ENCODE data around the gene PDIA6.
"Not testable (repeated sequence)": the region's sequence is repeated elsewhere in the genome, so short reads cannot be mapped to it uniquely, and the experiment has no call there.

Gene PDIA6

DNA sequence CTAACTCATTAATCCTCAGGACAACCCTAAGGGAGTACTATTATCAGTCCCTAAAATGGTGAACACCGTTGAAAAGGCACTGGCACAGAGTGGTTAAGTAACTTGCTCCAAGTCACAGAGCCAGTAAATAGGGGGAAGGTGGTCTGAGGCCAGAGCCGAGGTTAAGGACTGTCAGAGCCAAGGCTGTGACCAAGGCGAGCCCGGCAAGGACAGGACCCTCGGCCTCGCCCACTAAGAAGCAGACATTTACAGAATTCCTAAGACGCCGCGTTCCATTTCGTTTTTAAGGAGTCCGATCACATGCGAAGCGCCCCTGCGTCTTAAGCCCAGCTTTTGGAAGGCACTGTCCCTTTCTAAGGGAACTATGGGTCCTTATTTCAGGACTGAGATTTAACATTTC, 1.1 kb downstream of the PDIA6 start:
- DNase-seq (ENCODE audit: low read depth in 1 of 2, low spot score in 1 of 2): no peak

GRCh38 chr2:10810202-10811161, 2.1 kb downstream of the PDIA6 start:
- no peak for DNase-seq (ENCODE audit: low read depth in 1 of 2, low spot score in 1 of 2)

DNA sequence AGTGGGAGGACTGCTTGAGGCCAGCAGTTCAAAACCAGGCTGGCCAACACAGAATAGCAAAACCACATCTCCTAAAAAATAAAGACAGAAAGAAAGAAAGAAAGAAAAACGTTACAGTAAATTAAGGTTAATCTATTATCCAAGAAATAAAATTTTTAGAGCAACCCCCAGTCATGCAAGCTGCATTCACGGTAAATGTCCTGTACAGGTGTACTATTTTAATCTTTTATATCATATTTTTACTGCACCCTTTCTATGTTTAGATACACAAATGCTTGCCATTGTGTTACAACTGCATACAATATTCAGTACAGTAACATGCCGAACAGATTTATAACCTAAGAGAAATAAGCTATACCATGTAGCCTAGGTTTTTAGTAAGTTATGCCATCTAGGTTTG, 6.0 kb downstream of the PDIA6 start:
- DNase-seq (ENCODE audit: low read depth in 1 of 2, low spot score in 1 of 2): no peak

DNA sequence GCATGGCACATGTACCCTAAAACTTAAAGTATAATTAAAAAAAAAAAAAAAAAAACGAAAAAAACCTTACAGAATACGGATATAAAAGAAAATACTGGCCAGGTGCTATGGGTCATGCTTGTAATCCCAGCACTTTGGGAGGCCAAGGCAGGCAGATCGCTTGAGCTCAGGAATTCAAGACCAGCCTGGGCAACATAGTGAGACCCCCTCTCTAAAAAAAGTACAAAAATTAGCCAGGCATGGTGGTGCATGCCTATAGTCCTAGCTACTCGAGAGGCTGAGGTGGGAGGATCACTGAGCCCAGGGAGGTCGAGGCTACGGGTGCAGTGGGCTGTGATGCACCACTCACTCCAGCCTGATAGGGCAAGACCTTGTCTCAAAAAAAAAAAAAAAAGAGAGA, 6.6 kb downstream of the PDIA6 start:
- not testable (repeated sequence) for DNase-seq (ENCODE audit: low read depth in 1 of 2, low spot score in 1 of 2)

GRCh38 chr2:10802657-10803056, 9.9 kb downstream of the PDIA6 start:
- DNase-seq (ENCODE audit: low read depth in 1 of 2, low spot score in 1 of 2): no peak

GRCh38 chr2:10800163-10800562, 12.4 kb downstream of the PDIA6 start:
- no peak for DNase-seq (ENCODE audit: low read depth in 1 of 2, low spot score in 1 of 2)

- DNase-seq (ENCODE audit: low read depth in 1 of 2, low spot score in 1 of 2): no peak
Observed at GRCh38 chr2:10798783-10799182, 13.8 kb downstream of the PDIA6 start.

GRCh38 chr2:10796703-10797102, 15.9 kb downstream of the PDIA6 start:
- no peak for DNase-seq (ENCODE audit: low read depth in 1 of 2, low spot score in 1 of 2)

DNA sequence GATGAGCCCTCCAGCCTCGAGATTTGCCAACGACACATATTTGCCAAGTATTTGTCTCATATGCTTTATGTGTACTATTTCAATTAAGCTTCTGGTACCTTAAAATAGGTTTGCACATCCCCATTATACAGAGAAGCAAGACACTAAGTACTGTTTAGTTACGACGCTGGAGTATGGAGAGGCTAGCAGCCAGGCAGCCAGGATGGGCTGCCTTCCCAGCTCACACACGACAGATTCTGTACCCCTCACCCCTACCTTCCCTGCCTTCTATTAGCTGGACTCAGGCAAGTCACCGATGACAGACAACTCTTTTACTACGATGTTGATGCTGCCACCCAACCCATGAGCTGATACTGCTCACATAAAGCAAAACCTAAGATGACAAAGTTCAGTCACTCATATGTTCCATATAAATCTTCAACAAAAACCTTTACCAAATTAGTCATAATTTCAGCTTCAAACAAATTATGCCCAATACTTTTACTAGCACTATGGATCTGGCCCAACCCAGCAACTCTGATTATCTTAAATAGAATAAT, 17.0 kb downstream of the PDIA6 start:
- no peak for DNase-seq (ENCODE audit: low read depth in 1 of 2, low spot score in 1 of 2)

GRCh38 chr2:10794876-10795275, 17.7 kb downstream of the PDIA6 start:
- DNase-seq (ENCODE audit: low read depth in 1 of 2, low spot score in 1 of 2): no peak

DNA sequence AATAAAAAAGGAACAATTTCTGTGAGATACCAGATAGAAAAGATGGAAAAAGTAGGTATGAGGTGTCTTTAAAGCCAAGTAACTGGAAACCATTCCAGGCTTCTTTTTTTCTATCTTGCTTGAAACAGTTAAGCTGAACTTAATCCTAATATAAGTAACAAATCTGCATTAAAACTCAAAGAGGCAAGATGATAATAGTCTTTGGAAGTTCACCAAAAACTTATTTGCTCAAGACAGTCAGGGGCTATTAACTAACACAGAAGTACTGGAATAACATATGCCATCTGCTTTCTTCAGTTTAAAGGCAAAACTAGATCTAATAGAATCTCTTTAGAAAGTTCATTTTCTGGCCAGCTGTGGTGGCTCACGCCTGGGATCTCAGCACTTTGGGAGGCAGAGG, 18.8 kb downstream of the PDIA6 start:
- DNase-seq (ENCODE audit: low read depth in 1 of 2, low spot score in 1 of 2): no peak

GRCh38 chr2:10792660-10793400, 19.8 kb downstream of the PDIA6 start:
- no peak for DNase-seq (ENCODE audit: low read depth in 1 of 2, low spot score in 1 of 2)

DNA sequence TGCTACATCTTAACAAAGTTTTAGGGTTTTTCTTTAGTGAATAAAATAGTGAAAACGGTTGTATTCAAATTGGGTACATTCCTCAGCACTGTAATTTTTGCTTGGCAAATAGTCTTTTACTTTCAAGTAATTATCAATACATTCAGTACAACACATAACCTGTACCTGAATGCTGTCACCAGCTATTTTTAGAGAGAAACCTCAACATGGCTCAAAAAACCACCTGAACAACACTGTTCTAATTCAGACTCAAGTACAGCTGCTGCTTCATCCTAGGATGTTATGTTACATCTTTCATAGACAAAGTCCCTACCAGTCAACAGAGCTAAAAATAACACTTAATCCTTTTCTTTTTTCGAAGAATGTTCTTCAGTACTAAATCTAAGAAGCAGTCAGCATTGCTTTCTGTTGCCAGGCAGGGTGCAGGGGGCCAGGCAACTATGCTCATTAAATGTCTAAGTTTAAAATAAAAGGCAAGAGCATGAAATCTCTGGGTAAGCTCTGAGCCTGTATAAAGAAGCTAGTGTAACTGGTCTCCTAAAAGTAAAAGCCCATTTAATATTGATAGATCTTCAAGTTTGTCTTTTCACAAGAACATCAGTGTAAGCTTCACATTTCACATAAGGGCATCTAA, 20.5 kb downstream of the PDIA6 start:
- no peak for DNase-seq (ENCODE audit: low read depth in 1 of 2, low spot score in 1 of 2)

DNA sequence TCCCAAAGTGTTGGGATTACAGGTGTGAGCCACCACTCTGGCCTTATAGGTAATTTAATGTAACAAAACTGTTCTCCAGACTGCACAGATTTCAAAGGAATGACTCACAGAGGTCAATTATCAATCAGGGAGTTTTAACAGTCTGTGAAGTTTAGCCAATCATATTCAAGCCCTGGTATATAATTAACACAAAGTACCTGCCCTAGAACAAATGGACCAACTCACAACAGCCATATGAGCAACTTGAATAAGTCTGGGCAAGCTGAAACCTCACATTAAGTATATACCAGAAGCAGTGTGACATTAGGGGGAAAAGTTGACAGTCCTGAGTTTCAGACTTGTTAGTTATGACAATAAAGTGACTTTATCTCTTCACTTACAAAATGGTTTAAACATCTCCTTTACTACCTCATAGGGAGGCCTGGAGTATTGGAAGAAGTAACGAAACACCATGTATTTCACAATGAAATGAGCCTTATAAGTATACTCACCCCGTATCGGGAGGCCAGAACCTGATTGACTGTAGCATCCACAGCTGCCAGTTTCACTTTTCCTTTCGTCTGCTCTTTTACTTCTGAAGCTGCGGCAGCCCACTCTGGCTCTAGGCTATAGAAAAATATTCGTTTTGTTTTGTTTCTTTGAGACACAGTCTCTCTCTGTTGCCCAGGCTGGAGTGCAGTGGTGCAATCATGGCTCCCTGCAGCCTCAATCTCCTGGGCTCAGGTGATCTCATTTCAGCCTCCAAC, 22.2 kb downstream of the PDIA6 start:
- DNase-seq (ENCODE audit: low read depth in 1 of 2, low spot score in 1 of 2): no peak

DNA sequence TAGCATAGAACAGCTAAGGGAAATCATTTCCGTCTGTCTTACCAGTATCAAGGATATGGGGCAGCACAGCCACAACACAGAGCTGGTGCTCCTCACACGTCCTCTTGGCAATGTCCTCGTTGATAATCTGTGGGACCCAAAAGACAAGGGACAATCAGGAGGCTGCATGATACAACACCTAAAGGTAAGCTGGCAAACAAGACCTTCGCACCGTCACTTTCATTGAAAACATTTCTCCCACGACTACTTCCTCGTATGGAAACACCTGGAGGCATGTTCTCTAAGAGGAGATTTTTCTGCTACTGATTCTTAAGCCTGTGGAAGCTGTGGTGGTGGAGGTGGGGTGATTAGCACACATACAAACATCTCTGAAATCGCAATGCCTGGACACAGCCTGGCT, 23.7 kb downstream of the PDIA6 start:
- no peak for DNase-seq (ENCODE audit: low read depth in 1 of 2, low spot score in 1 of 2)

GRCh38 chr2:10787176-10787968, 25.2 kb downstream of the PDIA6 start:
- DNase-seq (ENCODE audit: low read depth in 1 of 2, low spot score in 1 of 2): no peak

DNA sequence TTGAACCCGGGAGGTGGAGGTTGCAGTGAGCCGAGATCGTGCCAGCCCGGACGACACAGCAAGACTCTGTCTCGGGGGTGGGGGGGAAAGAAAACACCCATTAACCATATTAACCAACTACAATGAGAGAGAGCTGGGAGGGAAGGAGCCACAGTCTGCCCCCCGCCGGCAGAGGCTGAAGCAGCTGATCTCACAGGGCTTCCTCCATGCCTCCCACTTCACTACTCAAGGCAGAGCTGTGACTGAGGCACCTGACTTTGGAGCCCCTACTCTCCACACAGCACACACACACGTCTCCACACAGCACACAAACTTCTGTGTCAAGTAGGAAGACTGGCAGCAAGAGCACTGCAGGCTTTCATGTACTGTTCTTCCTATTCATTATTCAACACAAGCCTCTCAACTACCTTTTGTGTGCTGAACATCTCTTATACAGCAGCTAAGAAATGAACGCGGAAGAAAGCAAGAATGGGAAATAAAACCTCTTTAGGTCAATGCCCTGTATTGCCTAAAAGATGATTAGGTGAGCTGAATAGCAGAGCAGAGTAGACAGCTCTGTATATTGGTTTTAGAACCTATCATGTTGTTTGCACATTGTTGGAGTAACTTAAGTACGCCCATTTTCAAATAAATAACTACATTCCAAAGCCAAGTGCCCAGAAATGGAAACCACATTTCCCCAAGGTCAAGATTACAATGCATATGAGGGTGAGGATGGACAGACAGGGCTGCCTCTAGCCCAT, 26.2 kb downstream of the PDIA6 start:
- DNase-seq (ENCODE audit: low read depth in 1 of 2, low spot score in 1 of 2): no peak

GRCh38 chr2:10785260-10785659, 27.3 kb downstream of the PDIA6 start:
- no peak for DNase-seq (ENCODE audit: low read depth in 1 of 2, low spot score in 1 of 2)

- no peak for DNase-seq (ENCODE audit: low read depth in 1 of 2, low spot score in 1 of 2)
Observed at GRCh38 chr2:10784719-10785118, 27.9 kb downstream of the PDIA6 start.

All from activated T-helper 1 cell treated with anti-CD3 and anti-CD28 coated beads, Interleukin-2, amount 50 U/mL, for 16 hours (primary cell).